ENCODE data around the gene VMP1. TPM values are rescaled to one million over a fixed set of nuclear protein-coding genes. Genes with fewer than 3 reads are reported as not detected.
"Not testable (repeated sequence)": the region's sequence is repeated elsewhere in the genome, so short reads cannot be mapped to it uniquely, and the experiment has no call there.

Gene VMP1
- total RNA-seq, 1 experiment from 2014 or later = 281 TPM

DNA sequence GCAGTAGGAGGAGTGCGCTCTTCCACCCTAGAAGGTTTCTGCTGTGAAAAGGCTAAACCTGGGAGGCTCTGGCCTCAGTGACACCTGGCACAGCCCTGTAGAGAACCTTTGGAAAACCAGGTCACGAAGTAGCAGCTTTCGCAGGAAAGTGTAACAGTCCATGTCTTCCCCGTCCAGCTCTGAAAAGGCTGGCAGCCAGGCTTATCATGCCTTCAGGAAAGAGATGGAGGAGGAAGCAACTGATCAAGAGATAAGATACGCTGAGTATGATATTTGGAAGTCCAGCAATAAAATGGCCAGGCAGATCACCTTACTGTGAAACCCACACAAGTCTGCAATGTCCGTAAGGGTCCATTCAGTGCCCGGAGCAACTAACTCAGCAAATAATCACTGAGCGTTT, 163.0 kb downstream of the VMP1 start:
- peak; percentile 58 for ATAC-seq

GRCh38 chr17:59872351-59872750, 164.9 kb downstream of the VMP1 start:
- no peak overlapping the region for H3K4me3 ChIP-seq (ENCODE audit: low read depth in 2 of 2, low read length in 2 of 2)
- BruUV-seq (replicated peaks) = no TSS peak
- H3K9me3 ChIP-seq (ENCODE audit: control insufficient read depth, insufficient read depth, low read depth, low read length) = no peaks in the 10 kb centered on the region
- 0 out of 2 replicates have a peak, but pooled peaks cover 5% of the 10 kb centered on the region for H3K4me1 ChIP-seq (ENCODE audit: control insufficient read depth, insufficient read depth, low read length)
- H3K27me3 ChIP-seq (ENCODE audit: control insufficient read depth, insufficient read depth, low read length) = no peaks in the 10 kb centered on the region
- ATAC-seq (no peak), DNase-seq (ENCODE audit: low read depth, low spot score) (no peak)
- ChIA-PET POLR2A (no interaction called here), CTCF (no interaction called here)
- intact Hi-C loops (cut with micrococcal nuclease; ENCODE audit: unreplicated experiment) = no loop called here
- in situ Hi-C loops (cut with HindIII; ENCODE audit: low pct_unique_long_range_greater_than_20kb, low sequenced_read_pairs) = no loop called here
- TF ChIP-seq, protein P1, sequence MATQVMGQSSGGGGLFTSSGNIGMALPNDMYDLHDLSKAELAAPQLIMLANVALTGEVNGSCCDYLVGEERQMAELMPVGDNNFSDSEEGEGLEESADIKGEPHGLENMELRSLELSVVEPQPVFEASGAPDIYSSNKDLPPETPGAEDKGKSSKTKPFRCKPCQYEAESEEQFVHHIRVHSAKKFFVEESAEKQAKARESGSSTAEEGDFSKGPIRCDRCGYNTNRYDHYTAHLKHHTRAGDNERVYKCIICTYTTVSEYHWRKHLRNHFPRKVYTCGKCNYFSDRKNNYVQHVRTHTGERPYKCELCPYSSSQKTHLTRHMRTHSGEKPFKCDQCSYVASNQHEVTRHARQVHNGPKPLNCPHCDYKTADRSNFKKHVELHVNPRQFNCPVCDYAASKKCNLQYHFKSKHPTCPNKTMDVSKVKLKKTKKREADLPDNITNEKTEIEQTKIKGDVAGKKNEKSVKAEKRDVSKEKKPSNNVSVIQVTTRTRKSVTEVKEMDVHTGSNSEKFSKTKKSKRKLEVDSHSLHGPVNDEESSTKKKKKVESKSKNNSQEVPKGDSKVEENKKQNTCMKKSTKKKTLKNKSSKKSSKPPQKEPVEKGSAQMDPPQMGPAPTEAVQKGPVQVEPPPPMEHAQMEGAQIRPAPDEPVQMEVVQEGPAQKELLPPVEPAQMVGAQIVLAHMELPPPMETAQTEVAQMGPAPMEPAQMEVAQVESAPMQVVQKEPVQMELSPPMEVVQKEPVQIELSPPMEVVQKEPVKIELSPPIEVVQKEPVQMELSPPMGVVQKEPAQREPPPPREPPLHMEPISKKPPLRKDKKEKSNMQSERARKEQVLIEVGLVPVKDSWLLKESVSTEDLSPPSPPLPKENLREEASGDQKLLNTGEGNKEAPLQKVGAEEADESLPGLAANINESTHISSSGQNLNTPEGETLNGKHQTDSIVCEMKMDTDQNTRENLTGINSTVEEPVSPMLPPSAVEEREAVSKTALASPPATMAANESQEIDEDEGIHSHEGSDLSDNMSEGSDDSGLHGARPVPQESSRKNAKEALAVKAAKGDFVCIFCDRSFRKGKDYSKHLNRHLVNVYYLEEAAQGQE (IDR thresholded peaks at IDR 0.05; ENCODE audit: insufficient read depth in 1 of 2, low read depth in 2 of 2, low read length in 1 of 2) = no peak
- TF ChIP-seq TCF7L2 (IDR thresholded peaks at IDR 0.05; ENCODE audit: low read depth, low read length) (no peak), SIN3A (IDR thresholded peaks at IDR 0.05; ENCODE audit: borderline replicate concordance, insufficient read depth, low read depth, low read length) (no peak), POLR2AphosphoS5 (IDR thresholded peaks at IDR 0.05; ENCODE audit: low read depth, low read length) (no peak), CTCF (IDR thresholded peaks at IDR 0.05) (no peak)
- H3K27ac ChIP-seq (ENCODE audit: low read length) = no peak overlapping the region
- peaks cover 9% of the 10 kb centered on the region for H3K36me3 ChIP-seq (ENCODE audit: control insufficient read depth, insufficient read depth, low read length)

More for the DNA sequence above, 163.0 kb downstream of the VMP1 start:
- no peak overlapping the region; a peak in 1 of 4 replicates for H3K4me3 ChIP-seq (ENCODE audit: low read depth in 2 of 2, low read length in 2 of 2)
- in situ Hi-C loops (cut with HindIII; ENCODE audit: low pct_unique_long_range_greater_than_20kb, low sequenced_read_pairs) (no loop called here), intact Hi-C loops (cut with micrococcal nuclease; ENCODE audit: unreplicated experiment) (loop anchor here (1.0 kb wide), 1 partner anchor 57 kb away; no protein-coding TSS in a partner anchor)
- TF ChIP-seq POLR2AphosphoS5 (IDR thresholded peaks at IDR 0.05; ENCODE audit: low read depth, low read length) (no peak), TCF7L2 (IDR thresholded peaks at IDR 0.05; ENCODE audit: low read depth, low read length) (no peak), SIN3A (IDR thresholded peaks at IDR 0.05; ENCODE audit: borderline replicate concordance, insufficient read depth, low read depth, low read length) (no peak), CTCF (IDR thresholded peaks at IDR 0.05) (no peak)
- TF ChIP-seq, protein P1 (IDR thresholded peaks at IDR 0.05; ENCODE audit: insufficient read depth in 1 of 2, low read depth in 2 of 2, low read length in 1 of 2) = no peak
- H3K4me1 ChIP-seq (ENCODE audit: control insufficient read depth, insufficient read depth, low read length) = 0 out of 2 replicates have a peak, but pooled peaks cover 5% of the 10 kb centered on the region
- DNase-seq (ENCODE audit: low read depth, low spot score) = no peak
- BruUV-seq (replicated peaks) = no TSS peak
- H3K27ac ChIP-seq (ENCODE audit: low read length) = peak overlapping the region; percentile 69
- no peaks in the 10 kb centered on the region for H3K27me3 ChIP-seq (ENCODE audit: control insufficient read depth, insufficient read depth, low read length)
- no peaks in the 10 kb centered on the region for H3K9me3 ChIP-seq (ENCODE audit: control insufficient read depth, insufficient read depth, low read depth, low read length)
- ChIA-PET CTCF (no interaction called here), POLR2A (interaction anchor here (0.6 to 0.7 kb wide), 2 partner anchors 39 to 66 kb away, joined by 3 to 4 read pairs; no protein-coding TSS in a partner anchor)
- peaks cover 7% of the 10 kb centered on the region for H3K36me3 ChIP-seq (ENCODE audit: control insufficient read depth, insufficient read depth, low read length)

GRCh38 chr17:59873414-59873813, 166.0 kb downstream of the VMP1 start:
- H3K36me3 ChIP-seq (ENCODE audit: control insufficient read depth, insufficient read depth, low read length) = peaks cover 15% of the 10 kb centered on the region
- POLR2A ChIA-PET = interaction anchor here (0.7 kb wide), 1 partner anchor 103 kb away, joined by 13 read pairs; no protein-coding TSS in a partner anchor
- CTCF ChIA-PET; BruUV-seq (replicated peaks); H3K27ac ChIP-seq (ENCODE audit: low read length); H3K27me3 ChIP-seq (ENCODE audit: control insufficient read depth, insufficient read depth, low read length); DNase-seq (ENCODE audit: low read depth, low spot score); in situ Hi-C loops (cut with HindIII; ENCODE audit: low pct_unique_long_range_greater_than_20kb, low sequenced_read_pairs); H3K9me3 ChIP-seq (ENCODE audit: control insufficient read depth, insufficient read depth, low read depth, low read length); intact Hi-C loops (cut with micrococcal nuclease; ENCODE audit: unreplicated experiment); ATAC-seq; H3K4me1 ChIP-seq (ENCODE audit: control insufficient read depth, insufficient read depth, low read length); H3K4me3 ChIP-seq (ENCODE audit: low read depth in 2 of 2, low read length in 2 of 2): not testable (repeated sequence)
